HG03378 (cell line): ENCODE measurements around the gene FLOT1.

Experiments used
- ATAC-seq: cut with Tn5 transposase; IDR thresholded peaks from one replicate; pipeline ENCODE4 v1.9.1; 2021; ENCODE audit warnings: mild to moderate bottlenecking, moderate library complexity; ENCODE audit not compliant: unreplicated experiment

FLOT1 gene

DNA sequence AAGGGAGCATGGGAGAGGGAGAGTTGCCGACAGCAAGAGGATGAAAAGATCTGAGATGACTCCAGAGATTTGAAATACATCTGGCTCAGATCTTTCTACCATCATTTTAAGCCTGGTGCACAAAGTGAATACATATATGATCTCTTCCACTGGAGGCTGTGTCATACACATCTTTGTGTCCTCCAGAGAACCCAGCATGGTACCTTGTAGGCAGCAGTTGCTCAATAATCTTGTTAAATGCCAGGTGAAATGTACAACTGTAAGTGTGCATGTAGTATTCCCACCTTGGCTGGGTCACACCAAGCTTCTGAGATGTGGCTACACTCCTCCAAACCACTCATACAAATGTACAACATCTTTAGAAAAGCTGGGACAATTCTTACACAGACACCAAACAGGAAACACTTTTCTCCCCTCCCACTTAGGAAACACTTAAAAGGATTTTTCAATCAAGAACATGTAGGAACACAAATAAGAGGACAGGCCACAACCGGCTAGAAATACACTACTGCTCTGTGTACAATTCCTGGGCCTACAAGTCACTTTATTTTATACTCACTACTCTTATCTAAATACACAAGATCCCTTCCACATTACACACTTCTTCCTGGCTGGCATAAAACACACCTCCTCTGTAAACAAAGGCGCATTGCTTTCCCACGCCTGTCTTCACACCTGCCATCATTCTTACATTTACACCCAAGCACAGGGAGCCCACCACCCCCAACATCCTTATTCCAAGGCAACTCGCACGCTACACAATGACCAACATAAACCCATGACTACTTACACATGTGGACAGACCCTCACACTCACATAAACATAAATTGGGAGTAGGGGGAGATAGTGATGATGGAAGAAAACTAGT, 5.6 kb upstream of the FLOT1 start:
- no peak for ATAC-seq

DNA sequence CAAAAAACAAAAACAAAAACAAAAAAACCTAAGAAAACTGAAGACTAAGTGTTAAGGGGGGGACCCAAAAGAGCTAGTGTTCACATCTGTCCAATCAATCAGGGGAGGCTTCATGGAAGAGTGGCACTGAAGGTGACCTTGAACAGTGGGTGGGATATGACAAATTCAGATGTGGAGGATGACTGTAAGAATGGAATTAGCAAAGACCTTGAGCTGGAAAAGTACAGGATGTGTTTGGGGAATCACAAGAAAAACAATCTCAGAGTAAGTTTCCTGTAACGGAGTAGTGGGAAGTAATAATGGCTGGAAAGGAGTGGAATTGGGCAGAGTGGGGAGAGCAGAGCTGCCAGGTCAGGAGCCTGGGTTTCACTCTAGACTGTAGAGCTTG, 4.8 kb upstream of the FLOT1 start:
- ATAC-seq: no peak

DNA sequence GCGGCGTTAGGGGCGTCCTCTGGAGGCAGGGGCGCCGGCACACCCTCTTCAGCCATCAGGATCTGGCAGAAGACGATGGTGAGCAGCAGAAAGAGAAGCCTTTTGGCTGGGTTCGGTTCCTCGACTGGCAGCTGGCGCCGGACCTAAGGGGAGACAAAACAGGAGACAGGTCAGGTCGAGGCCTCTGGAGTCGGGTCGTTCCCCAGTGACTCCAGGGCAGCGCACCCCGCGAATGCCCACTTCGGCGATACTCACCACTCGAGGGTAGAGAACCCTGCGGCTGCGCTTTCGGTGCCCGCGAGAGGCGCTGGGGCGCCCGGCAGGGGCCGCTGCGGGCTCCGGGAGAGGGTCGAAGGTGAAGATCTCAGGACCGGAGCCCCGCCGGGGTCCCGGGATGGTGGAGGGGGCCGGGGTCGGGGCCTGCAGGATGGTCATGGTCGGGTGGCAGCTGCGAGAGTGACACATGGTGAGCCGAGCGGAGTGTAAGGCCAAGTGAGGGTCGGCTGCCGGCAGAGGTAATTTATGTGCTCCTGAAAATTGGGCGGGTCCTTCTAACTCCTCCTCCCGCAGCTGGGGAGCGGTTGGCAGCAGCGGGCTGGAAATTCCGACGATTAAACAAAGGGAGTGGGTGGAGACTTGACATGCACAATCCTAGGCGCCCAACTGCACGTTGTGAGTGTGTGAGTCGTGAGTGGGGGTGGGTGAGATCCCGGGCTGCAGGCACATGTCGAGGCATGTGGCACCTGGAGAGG, 1.7 kb upstream of the FLOT1 start, which contains the start of gene IER3:
Gene IER3, minus strand, starts transcription at position 494 of the 752 bp plus-strand sequence. Its CDS starts 29 bp downstream, at position 465.
- ATAC-seq: no peak

DNA sequence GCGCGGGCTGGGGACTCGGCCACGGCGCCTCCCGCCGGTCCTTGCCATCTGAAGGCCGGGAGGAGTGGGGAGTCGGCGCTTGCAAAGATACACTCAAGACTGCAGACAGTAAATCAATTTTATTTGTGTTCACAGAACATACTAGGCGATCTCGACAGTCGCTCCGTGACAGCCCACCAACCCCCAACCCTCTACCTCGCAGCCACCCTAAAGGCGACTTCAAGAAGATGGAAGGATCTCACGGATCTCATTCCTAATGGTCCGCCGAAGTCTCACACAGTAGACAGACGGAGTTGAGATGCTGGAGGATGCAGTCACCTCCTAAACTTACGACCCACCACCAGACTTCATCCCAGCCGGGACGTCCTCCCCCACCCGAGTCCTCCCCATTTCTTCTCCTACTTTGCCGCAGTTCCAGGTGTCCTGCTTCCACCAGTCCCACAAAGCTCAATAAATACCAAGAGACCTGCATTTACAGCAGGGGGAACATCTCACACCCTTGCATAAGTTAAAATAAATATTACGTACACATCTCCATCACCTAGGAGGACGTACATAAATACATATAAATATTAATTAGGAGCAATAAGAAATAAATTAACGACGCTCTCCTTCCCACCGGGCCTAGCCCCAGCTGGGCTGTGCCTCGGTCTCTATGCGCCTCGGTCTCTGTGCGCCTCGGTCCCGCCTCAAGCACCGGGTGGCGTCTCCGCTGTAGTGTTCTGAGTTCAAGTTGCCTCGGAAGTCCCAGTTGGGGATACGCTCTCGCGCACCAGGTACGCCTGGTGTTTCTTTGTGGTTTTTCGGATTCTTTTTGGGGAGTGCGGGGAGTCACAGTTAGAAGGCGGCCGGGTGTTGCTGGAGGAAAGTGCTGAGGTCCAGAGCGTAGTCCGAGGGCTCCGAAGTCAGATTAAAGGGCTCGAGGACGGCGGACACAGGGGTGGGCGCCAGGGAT, 889 bp upstream of the FLOT1 start:
- no peak for ATAC-seq

DNA sequence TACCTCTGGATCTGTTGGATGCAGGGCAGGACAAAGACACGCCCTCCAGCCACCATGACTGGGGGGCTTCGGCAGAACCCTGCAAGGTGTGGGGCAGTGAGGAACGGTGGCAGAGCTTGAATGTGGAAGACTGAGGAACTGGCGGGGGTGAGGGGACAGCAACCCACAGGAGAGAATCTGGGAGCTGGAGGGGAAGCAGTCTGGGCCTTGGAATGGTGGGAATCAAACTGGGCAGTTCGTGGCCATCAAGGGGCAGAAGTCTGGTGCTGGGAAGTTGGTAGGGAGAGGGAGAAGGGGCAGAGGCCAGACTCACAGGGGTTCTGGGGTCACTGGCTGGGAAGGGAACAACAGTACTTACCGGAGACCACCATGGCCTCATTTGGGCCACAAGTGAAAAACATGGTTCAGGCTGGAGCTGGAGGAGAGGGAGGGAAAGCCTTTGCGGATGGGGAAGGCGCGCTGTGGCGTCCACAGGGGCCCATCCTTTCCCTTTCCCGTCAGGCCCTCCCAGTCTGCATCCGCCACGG, 635 bp downstream of the FLOT1 start:
- ATAC-seq: no peak

DNA sequence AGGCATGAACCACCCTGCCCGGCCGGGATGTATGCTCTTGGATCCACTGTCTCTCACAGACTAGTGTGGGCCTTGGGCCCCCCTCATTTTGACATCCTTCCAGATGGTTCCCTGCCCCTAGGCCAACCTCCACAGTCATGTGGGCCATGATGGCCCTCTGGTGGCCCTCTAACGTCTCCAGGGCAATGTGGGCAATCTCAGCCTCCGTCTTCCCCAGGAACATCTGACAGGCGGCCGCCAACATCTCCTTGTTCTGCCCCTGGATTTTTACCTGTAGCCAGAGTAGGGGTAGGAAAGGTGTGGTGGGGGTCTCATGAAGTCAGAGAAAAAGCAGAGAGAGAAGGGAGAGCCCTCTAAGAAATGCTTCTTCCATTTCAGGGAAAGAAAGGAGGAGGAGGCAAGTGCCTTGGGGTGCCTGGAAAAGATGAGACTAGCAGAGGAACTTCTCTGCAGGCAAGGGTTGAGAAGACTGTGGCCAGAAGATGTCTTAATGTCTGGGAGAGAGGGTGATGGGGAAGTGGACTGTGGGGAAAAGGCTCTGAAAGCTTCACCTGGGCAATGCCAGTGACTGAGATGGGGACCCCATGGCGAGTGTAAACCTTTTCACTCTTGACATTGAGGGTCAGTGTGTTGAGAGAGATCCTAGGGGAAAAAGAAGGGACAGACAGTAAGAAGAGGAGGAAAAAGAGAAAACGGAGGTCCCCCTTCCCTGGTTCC, 1.3 kb downstream of the FLOT1 start:
- no peak for ATAC-seq

DNA sequence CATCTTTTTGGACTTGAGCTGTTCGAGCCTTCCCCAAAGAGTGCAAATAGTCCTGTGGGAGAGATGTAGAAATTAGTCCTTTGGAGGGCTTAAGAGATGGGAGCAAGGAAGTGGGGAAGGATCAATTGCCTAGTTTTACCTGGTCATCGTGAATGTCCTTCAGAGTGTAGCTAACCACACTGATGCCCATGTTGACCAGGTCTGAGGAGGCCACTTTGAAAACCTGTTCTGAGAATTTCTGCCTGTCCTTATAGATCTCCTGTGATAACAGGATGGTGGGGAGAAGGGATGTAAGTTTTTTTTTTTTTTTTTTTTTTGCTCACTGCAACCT, 2.0 kb downstream of the FLOT1 start:
- ATAC-seq: no peak

DNA sequence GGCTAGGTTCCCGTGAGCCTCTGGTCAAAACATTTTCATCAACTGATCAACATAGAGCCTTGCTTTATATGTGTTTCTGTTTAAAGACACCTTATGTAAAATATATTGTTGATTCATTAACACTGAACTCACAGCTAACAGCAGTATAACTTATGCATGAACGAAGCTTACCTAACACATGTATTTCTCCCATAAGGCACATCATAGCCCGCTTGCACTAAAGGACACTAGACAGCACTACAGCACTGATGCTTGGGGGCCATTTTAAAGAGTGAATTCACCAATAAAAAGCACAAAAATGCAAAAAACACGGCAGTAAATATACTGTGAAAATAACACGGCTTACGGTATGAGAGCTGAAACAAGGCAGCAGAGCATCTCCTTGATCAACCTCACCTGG, 4.0 kb downstream of the FLOT1 start:
- ATAC-seq: no peak

DNA sequence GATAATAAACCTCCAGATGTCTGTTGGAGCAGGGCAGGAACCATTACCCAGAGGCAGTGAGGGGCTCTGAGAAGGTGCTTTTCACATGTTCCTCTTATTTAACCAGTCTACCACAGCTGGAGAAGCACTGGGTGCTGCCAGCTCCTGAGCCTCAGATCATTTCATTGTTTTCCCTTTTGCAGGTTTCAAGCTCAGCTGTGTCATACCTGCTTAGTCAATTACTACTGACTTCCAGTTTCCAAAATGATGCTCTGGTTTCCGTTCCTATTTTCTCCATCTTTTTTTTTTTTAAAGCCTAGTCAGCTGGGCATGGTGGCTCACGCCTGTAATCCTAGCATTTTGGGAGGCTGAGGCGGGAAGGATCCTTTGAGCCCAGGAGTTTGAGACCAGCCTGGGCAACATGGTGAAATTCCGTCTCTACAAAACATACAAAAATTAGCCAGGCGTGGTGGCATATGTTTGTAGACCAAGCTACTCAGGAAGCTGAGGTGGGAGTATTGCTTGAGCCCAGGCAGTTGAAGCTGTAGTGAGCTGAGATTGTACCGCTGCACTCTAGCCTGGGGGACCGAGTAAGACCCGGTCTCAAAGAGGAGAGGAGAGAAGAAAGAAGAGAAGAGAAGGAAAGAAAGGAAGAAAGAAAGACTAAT, 6.7 kb downstream of the FLOT1 start:
- ATAC-seq: peak; percentile 32

DNA sequence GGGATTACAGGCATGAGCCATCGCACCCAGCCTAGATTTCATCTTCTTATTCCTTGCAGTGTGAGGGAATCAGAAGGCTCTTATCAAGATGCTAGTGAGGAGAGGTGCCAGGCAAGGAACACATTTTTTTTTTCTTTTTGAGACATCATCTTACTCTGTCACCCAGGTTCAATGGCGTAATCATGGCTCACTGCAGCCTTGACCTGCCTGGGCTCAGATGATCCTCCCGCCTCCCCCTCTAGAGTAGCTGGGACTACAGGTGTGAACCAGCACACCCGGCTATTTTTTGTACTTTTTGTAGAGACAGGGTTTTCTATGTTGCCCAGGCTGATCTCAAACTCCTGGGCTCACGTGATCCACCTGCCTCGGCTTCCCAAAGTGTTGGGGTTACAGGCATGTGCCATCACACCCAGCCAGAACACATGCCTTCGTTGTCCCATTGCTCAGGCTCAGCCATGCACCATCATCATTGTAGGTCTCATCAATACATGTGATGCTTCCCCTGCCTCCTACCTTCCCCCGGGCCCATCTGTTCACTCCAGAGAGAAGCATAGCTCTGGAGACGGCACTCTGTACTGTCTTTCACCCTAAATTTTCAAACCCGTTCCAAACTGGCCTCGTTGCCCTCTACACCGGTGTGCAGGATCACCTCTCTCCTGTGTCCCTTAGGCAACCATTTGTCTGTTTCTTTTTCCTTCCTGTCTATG, 10.1 kb downstream of the FLOT1 start:
- no peak for ATAC-seq

DNA sequence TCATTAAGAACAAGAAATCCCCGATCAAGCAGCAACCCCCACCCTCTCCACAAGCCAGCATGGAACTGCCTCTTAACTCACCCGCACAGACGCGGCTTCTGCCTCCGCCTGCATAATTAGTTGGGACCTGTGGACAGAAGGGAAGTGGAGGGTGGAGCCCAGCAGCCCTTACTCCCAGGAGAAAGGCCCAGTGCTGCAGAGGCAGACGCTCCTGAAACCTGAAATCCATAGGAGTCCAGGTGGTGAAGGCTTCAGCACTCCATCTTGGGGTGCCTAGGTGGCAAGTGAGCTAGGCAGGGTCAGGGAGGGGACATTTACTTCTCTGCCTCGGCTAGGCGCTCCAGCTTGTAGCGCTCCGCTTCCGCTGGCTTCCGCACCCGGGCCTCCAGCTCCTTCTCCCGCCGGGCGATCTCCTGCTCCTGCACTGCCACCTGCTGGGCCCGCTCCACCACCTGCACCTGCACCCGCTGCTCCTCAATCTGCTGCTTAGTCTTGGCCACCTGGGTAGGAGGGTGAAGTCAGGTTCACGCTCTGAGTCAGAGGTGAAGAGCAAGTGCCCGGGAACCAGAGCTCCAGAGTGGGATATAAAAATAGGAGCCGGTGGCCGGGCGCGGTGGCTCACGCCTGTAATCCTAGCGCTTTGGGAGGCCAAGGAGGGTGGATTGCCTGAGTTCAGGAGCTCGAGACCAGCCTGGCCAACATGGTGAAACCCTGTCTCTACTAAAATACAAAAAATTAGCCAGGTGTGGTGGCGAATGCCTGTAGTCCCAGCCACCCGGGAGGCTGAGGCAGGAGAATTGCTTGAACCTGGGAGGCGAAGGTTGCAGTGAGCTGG, 11.7 kb downstream of the FLOT1 start:
- ATAC-seq: no peak

DNA sequence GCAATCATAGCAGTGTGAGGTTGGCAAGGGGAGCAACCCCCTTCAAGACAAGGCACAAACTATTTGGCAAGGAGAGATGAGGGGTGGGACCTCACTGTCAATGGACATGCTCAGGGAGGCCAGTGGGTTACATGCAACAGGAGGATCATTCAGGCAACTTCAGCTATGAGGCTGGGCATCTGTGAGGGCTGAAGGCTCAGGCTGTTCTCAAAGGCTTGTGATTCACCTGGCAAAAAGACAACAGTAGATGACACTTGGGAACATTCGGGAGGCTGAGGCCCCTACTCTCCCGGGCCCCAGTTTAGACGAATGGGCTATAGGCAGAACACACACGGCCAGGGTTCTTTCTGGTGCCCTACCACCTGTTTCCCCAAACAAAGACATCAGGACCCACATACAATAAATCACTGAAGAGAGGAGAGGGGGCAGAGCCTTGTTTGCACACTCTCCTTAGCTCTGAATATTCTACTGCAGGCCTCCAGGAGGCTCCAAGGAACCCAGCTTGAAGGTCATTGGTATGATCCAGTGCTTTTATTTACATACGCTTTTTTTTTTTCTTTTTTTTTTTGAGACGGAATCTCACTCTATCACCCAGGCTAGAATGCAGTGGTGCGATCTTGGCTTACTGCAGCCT, 14.4 kb downstream of the FLOT1 start:
- no peak for ATAC-seq

DNA sequence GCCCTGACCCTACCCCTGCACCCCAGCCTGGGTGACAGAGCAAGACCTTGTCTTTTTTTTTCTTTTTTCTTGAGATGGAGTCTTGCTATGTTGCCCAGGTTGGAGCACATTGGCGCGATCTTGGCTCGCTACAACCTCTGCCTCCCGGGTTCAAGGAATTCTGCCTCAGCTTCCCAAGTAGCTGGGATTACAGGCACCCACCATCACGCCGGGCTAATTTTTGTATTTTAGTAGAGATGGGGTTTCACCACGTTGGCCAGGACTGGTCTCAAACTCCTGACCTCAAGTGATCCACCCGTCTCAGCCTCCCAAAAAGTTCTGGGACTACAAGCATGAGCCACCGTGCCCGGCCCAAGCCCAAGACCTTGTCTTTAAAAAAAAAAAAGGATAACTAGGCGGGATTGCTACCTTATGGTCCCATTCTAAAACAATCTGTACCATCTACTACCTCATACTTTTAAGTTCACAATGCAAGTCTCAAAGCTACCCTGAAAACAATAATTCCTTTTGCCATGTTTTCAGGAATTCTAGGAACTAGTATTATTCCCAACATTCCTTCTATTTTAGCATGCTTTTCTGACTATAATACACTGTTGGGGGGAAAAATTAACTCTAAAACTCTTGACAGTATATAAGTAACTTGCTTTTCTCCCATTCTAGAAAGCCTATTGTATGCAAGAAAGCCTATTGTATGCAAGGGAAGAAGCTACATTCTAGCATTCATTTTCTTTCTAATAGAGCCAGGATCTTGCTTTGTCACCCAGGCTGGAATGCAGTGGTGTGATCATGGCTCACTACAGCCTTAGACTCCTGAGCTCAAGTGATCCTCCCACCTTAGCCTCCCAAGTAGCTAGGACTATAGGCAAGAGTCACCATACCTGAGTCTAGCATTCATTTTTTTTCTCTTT, 15.7 kb downstream of the FLOT1 start:
- no peak for ATAC-seq

DNA sequence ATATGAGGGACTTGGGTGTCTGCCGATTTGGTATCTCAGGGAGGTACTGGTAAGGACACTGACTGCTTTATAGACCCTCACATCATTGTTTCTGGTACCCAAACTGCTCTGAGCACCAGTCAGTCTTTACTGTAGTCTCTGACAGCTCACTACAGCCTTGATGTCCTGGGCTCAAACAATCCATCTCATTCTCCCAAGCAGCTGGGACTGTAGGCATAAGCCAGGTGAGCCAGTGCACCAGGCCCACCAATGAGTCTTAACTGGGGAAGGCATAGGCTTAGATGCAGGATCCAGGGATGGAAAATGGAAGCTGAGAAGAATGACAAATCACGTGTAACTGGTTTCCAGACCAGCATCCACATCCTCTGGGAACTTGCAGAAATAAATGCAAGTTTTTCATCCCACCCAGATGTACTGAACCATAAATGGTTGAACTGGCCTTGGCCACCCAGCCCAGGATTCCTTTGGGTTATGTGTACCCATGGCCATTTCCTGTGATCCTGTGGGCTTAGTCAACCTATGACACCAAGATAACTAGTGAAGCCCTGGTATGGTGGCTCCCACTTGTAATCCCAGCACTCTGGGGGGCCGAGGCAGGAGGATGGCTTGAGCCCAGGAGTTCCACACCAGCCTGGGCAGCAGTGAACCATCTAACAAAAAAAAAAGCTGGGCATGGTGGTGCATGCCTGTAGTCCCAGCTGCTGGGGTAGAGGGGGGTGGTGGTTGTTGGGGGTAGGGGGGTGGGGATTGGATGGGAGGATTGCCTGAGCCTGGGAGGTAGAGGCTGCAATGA, 16.6 kb downstream of the FLOT1 start:
- ATAC-seq: no peak

DNA sequence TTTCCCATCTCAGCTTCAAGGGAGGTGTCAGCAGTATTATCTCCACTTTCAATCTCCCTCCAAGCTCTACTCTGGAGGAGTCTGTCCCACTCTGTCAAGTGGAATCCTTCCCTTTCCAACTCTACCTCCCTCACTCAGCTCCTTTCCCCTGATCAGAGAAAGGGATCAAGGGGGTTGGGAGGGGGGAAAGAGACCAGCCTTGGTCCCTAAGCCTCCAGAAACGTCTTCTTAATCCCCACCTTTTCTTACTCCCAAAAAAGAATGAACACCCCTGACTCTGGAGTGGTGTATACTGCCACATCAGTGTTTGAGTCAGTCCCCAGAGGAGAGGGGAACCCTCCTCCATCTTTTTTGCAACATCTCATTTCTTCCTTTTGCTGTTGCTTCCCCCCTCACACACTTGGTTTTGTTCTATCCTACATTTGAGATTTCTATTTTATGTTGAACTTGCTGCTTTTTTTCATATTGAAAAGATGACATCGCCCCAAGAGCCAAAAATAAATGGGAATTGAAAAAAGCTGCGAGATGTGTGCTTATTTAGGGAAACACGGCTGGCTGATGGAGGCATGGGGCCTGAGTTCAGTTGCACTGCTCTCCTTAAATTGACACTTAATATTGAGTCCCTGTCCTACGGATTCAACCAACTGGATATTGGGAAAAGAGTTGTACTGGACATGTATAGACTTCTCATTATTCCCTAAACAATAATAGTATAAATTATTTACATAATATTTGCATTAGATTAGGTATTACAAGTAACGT, 17.4 kb downstream of the FLOT1 start:
- no peak for ATAC-seq
